Measurements from ENCODE around the gene SAG. TPM values are rescaled to one million over a fixed set of nuclear protein-coding genes. Genes with fewer than 3 reads are reported as not detected.

Gene SAG
- total RNA-seq, 4 donors from 2014 or later, result 0.10 TPM; not detected in 3

DNA sequence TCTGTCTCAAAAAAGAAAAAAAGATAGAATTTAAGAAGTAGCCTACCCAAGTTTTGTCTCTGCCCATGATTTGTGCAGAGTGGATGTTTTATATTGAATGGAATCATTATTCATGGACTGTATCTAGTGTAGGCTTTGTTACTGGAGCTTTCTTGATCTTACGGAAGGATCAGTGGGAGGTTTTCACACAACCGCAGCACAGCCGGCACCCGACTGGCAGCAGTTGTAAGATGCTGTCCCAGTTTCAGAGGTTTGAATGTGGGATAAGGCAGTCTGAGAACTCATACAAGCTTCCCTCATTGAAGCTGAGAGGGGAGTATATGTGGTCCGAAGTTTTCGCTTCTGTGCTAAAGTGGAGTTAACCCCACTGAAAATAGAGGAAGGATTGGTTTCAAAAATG, 19.7 kb upstream of the SAG start:
- intact Hi-C loops (cut with DNase I; ENCODE audit: low total_unique reads) (no loop called here), in situ Hi-C loops (cut with MboI; ENCODE audit: low sequenced_read_pairs in 4 of 4) (no loop called here)
- Histone ChIP-seq H3K4me1 (no peaks in the 10 kb centered on the region), H3K27ac (no peak overlapping the region), H3K36me3 (peaks cover 3 to 92% of the 10 kb centered on the region in 2 donors), H3K9me3 (no peaks in the 10 kb centered on the region), H3K27me3 (no peaks in the 10 kb centered on the region), H3K4me3 (no peak overlapping the region)
- TF ChIP-seq, protein P1, sequence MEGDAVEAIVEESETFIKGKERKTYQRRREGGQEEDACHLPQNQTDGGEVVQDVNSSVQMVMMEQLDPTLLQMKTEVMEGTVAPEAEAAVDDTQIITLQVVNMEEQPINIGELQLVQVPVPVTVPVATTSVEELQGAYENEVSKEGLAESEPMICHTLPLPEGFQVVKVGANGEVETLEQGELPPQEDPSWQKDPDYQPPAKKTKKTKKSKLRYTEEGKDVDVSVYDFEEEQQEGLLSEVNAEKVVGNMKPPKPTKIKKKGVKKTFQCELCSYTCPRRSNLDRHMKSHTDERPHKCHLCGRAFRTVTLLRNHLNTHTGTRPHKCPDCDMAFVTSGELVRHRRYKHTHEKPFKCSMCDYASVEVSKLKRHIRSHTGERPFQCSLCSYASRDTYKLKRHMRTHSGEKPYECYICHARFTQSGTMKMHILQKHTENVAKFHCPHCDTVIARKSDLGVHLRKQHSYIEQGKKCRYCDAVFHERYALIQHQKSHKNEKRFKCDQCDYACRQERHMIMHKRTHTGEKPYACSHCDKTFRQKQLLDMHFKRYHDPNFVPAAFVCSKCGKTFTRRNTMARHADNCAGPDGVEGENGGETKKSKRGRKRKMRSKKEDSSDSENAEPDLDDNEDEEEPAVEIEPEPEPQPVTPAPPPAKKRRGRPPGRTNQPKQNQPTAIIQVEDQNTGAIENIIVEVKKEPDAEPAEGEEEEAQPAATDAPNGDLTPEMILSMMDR (IDR thresholded peaks at IDR 0.05 in 4 of 5, conservative IDR thresholded peaks at IDR 0.05 in 1 of 5), result no peak
- TF ChIP-seq POLR2A (IDR thresholded peaks at IDR 0.05), result no peak
- DNase-seq (no peak), ATAC-seq (no peak)

DNA sequence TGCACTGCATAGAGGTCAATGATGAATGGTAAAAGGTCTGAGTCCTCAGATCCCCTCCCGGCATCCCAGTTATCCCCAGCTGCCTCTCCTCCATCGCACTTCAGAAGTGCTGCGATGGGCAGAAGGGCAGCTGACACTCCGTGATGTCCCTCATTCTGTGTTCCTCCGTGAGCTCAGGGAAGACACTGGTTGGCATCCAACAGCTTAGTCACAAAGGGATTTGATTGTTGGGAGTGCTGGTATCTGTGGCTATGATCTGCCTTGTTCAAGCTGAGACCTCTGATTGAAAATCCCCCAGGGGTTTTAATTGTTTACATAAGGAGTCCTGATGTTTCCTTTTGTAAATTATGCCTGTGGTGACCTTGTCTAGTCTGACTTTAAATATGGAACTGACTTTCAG, 19.0 kb upstream of the SAG start:
- TF ChIP-seq POLR2A (IDR thresholded peaks at IDR 0.05), result no peak
- TF ChIP-seq, protein P1 (IDR thresholded peaks at IDR 0.05 in 4 of 5, conservative IDR thresholded peaks at IDR 0.05 in 1 of 5), result no peak

DNA sequence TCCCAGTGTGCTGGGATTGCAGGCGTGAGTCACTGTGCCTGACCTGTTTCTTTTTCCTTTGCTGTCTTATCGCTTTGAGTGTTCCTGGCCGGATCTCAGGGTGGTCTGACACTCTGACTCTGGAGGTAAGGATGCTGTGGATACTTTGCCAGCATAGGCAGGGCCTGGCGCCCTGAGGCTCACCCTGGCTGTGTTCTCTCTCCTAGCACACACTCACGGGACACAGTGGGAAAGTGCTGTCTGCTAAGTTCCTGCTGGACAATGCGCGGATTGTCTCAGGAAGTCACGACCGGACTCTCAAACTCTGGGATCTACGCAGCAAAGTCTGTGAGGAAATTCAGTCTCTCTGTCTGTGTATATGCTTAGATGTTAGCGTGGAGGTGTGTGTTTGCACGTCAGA, 18.0 kb upstream of the SAG start:
- Histone ChIP-seq H3K4me3 (no peak overlapping the region), H3K4me1 (no peaks in the 10 kb centered on the region), H3K27me3 (no peaks in the 10 kb centered on the region), H3K27ac (no peak overlapping the region), H3K9me3 (no peaks in the 10 kb centered on the region), H3K36me3 (peaks cover 3 to 92% of the 10 kb centered on the region in 2 donors)
- ATAC-seq, result no peak
- TF ChIP-seq, protein P1 (IDR thresholded peaks at IDR 0.05 in 4 of 5, conservative IDR thresholded peaks at IDR 0.05 in 1 of 5), result no peak
- no peak for TF ChIP-seq POLR2A (IDR thresholded peaks at IDR 0.05)
- no peak for DNase-seq
- in situ Hi-C loops (cut with MboI; ENCODE audit: low sequenced_read_pairs in 4 of 4), result no loop called here
- intact Hi-C loops (cut with DNase I; ENCODE audit: low total_unique reads), result no loop called here

More for the DNA sequence above, 19.0 kb upstream of the SAG start:
- Histone ChIP-seq H3K36me3 (peaks cover 3 to 92% of the 10 kb centered on the region in 2 donors), H3K9me3 (no peaks in the 10 kb centered on the region), H3K4me1 (no peaks in the 10 kb centered on the region), H3K4me3 (no peak overlapping the region), H3K27me3 (no peaks in the 10 kb centered on the region), H3K27ac (no peak overlapping the region)
- no peak for ATAC-seq
- intact Hi-C loops (cut with DNase I; ENCODE audit: low total_unique reads) (no loop called here), in situ Hi-C loops (cut with MboI; ENCODE audit: low sequenced_read_pairs in 4 of 4) (no loop called here)
- DNase-seq, result no peak

DNA sequence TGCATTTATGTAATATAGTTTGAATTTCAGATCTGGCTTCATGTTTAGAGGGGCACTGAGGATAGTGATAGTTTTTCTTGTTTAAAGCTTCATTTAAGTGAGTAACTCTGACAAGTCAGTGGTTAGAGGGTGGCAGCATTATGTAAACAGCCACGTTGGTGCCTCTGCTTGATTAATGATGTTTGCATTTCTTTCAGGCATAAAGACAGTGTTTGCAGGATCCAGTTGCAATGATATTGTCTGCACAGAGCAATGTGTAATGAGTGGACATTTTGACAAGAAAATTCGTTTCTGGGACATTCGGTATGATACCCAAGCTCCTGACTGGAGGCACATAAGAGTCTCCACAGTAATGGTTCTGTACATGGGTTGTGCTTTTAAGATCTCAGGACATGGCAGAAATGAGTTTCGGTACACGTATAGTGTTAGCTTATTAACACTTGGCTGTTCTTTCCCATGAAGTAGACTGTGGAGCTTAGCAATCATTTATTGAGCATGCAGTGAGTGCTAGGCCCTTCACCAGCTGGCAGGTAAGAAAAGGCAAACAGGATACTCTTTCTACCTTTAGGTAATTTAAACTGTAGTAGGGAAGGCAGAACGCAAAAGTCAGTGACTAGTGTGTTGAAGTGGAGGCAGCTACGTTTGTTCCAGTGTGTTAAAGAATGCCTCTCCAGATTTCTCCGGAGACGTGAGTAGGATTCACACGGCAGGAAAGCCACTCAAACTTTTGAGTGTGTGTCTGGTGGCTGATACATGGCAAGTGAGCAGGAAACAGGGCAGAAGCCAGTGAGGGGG, 17.4 kb upstream of the SAG start:
- DNase-seq (no peak), ATAC-seq (no peak)
- no peaks in the 10 kb centered on the region for H3K4me1 ChIP-seq
- no peak overlapping the region for H3K27ac ChIP-seq
- H3K9me3 ChIP-seq, result no peaks in the 10 kb centered on the region
- peaks cover 3 to 92% of the 10 kb centered on the region in 2 donors for H3K36me3 ChIP-seq
- in situ Hi-C loops (cut with MboI; ENCODE audit: low sequenced_read_pairs in 4 of 4), result no loop called here
- no peak overlapping the region for H3K4me3 ChIP-seq
- intact Hi-C loops (cut with DNase I; ENCODE audit: low total_unique reads), result no loop called here
- H3K27me3 ChIP-seq, result no peaks in the 10 kb centered on the region
- TF ChIP-seq, protein P1 (IDR thresholded peaks at IDR 0.05 in 4 of 5, conservative IDR thresholded peaks at IDR 0.05 in 1 of 5), result no peak
- TF ChIP-seq POLR2A (IDR thresholded peaks at IDR 0.05), result no peak

All from gastrocnemius medialis (tissue), 4 donors.